ENCODE measurements around the gene ZNF763. TPM values are rescaled to one million over a fixed set of nuclear protein-coding genes. Genes with fewer than 3 reads are reported as not detected.

Gene ZNF763
- 0.43 and 1.2 TPM in 2 replicates for total RNA-seq

GRCh38 chr19:11964858-11965645, at the start of gene ZNF763:
Gene ZNF763 (plus strand): TSS chr19:11965040. CDS start chr19:11965209, 169 bp downstream.

GRCh38 chr19:11924886-11925650, 39.8 kb upstream of the ZNF763 start, which contains the start of gene ZNF700:
Gene ZNF700 (plus strand): TSS chr19:11925107. CDS start chr19:11925211, 104 bp downstream.

Other genes with a start within 250 kb of the ZNF763 start
- 6.4 and 8.7 TPM in 2 replicates for gene ZNF823, start 226.1 kb upstream of the ZNF763 start, total RNA-seq
- 4.6 and 6.4 TPM in 2 replicates for gene ZNF441, start 198.0 kb upstream of the ZNF763 start, total RNA-seq
- gene ZNF491, start 166.5 kb upstream of the ZNF763 start, total RNA-seq, result 0.72 and 0.85 TPM in 2 replicates
- gene ZNF440, start 150.8 kb upstream of the ZNF763 start, total RNA-seq, result 8.4 and 9.6 TPM in 2 replicates
- gene ZNF439, start 116.3 kb upstream of the ZNF763 start, total RNA-seq, result 1.3 and 2.4 TPM in 2 replicates
- 0.21 and 7.2 TPM in 2 replicates for gene ZNF69, start 77.3 kb upstream of the ZNF763 start, total RNA-seq
- 8.2 and 8.5 TPM in 2 replicates for gene ZNF700, start 39.9 kb upstream of the ZNF763 start, total RNA-seq
- gene ZNF433, start 70.6 kb downstream of the ZNF763 start, total RNA-seq, result 1.2 and 4.3 TPM in 2 replicates
- under 0.01 TPM in 1 of 2 replicates, not detected in the other for gene ZNF878, start 87.9 kb downstream of the ZNF763 start, total RNA-seq
- 2.3 and 3.6 TPM in 2 replicates for gene ZNF844, start 99.7 kb downstream of the ZNF763 start, total RNA-seq
- 2.3 and 4.1 TPM in 2 replicates for gene ZNF20, start 175.3 kb downstream of the ZNF763 start, total RNA-seq
- 4.9 and 7.7 TPM in 2 replicates for gene ZNF625, start 191.7 kb downstream of the ZNF763 start, total RNA-seq
- 2.9 and 3.6 TPM in 2 replicates for gene ZNF136, start 198.1 kb downstream of the ZNF763 start, total RNA-seq